Suppressor macrophage treated with lipopolysaccharide for 1 hour (primary cell): ENCODE measurements around the gene CNTNAP2.
"Not testable (repeated sequence)": the region's sequence is repeated elsewhere in the genome, so short reads cannot be mapped to it uniquely, and the experiment has no call there.

Experiments used
- DNase-seq, 3 donors: peaks; one replicate each; pipeline ENCODE4 v3.0.0-alpha.2; 2020 to 2022

CNTNAP2 gene

DNA sequence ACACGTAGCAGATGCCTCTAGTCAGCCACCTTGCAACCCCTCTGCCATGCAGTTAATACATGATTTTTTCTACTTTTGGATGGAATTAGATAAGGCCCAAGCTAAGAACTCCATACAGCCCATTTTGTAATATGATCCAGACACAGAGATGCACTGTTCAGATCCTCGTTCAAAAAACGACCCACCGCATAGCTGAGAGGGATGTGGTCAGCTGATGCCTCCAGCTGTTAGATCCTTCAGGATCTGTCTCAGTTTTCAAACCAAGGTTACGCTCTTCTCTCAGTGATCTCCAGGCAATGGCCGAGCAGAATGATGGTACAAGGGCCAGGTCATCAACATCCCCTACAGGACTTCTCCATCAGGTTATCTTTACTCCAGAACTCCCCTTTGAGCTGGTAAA, 1592.3 kb downstream of the CNTNAP2 start:
- no peak for DNase-seq

DNA sequence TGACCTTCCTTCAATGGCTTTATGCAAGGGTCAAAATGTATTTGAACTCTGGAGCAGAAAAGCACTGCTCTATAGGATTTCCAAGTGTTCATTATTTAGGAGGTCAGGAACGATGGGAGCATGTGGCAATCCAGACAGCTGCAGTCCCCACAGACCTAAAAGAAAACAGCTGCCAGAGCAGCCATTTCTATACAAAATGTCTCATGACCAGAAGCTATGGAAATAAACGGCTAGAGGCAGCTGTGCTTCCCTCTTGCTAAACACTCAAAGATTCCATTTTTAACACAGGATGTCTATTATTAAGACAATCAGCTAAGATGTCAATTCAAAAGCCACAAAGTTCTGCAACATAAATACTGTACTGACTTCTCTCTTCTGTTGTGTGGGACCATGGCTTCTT, 1594.8 kb downstream of the CNTNAP2 start:
- no peak for DNase-seq

DNA sequence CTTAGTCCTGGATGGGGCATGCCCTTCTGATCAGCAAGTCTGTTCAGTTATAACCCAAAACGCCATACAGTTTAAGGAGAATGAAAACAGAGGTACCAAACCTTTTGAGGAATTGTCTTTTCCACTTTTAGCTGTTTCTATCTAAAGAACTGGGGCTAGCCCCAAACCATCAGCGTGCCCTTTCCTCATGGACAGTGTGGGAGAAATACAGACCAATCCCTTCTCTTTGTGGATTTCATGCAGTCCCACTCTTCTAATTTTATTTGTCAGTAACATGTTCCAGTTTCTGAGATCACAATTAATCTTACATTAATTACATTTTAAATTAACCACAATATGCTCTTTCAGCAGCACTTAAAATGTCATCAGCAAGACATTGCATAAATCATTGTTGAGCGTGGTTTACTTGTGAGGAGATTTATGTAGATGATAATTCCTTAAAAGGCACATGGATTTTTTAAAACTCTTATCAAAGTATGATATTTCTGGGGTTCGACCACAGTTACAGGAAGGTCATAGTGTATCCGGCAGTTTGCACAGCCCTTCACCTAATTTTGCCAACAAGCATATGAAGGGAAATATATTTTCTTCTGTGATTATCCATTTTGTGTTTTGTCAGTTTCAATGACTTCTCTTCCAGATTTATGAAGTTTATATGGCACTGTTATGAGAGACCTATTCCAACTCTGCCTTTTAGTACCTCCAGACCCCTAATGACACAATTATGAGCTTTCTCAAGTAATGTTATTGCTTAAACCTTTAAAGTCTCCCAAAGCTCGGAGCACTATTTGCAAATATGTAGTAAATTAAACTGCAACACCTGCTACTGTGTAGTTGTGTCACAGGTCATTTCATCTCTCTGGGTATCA, 1605.6 kb downstream of the CNTNAP2 start:
- DNase-seq: no peak

DNA sequence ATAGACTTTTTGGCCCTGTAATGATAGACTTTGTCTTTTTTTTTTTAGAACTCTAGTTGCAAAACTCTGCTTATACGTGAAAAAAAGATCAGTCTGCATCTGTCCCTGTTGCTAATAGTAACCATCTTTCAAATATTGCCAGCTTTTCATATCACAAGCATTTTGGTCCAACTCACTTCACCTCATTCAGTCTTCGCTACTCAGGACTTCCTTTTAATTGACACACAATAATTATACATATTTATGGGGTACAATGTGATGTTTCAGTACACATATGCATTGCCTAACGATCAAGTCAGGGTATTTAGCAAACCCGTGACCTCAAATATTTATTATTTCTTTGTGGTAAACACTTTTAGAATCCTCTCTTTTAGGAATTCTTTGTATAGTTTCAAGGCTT, 1606.9 kb downstream of the CNTNAP2 start:
- no peak for DNase-seq

DNA sequence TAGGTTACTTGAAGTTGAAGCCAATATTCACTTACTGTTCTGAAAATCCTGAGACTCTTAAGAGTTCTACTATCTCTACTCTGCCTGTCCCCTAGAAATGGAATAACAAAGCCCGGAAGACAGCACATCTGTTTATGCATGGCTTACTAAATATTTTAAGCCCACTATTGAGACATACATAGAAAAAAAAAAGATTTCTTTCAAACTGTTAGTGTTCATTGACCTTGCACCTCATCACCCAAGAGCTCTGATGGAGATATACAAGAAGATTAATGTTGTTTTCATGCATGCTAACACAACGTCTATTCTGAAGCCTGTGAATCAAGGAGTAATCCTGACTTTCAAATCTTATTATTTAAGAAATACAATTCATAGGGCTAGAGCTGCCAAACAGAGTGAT, 1614.7 kb downstream of the CNTNAP2 start:
- DNase-seq: no peak

DNA sequence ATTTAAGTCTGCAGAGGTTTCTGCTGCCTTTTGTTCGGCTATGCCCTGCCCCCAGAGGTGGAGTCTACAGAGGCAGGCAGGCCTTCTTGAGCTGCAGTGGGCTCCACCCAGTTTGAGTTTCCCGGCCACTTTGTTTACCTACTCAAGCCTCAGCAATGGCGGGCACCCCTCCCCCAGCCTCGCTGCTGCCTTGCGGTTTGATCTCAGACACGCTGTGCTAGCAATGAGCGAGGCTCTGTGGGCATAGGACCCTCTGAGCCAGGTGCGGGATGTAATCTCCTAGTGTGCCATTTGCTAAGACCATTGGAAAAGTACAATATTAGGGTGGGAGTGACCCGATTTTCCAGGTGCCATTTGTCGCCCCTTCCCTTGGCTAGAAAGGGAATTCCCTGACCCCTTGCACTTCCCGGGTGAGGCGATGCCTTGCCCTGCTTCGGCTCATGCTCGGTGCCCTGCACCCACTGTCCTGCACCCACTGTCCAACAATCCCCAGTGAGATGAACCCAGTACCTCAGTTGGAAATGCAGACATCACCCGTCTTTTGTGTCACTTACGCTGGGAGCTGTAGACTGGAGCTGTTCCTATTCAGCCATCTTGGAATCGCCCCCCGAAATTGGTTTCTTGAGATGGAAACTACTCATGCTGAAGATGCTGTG, 1621.1 kb downstream of the CNTNAP2 start:
- not testable (repeated sequence) for DNase-seq

DNA sequence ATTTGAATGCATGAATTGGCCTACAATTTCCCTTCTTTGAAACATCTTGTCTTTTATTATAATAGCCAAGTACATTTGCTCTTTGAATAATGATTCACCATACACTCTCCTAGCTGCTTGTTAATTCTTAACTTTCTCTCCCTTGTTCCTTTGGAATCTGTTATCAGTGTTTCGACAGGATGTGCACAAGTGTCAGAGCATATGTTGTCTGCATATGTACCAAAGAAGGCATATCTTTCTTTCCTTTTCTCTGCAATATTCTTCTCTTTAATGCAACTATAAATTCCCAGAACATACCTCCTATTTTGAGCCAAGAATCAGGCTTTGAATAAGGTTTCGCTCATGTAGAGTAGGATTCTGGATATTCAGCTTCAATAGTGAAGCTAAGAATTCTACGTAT, 1625.7 kb downstream of the CNTNAP2 start:
- no peak for DNase-seq

DNA sequence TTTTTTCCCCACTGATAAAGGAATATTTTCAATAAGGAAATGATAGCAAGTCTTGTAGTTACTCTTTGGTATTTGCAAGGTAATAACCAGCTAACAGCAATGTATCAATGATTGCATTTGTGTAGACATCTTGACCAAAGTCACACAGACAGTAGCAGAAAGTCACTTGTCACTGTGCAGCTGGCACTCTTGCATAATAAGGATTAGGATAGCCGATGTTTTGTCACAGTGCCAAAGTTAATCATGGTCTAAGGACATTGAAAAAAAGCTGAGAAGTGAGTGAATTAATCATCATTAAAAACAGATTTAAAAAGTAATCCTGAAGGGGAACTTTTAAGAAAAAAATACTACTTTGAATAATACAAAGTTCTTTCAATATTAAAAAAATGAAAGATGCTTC, 1639.7 kb downstream of the CNTNAP2 start:
- DNase-seq: no peak

DNA sequence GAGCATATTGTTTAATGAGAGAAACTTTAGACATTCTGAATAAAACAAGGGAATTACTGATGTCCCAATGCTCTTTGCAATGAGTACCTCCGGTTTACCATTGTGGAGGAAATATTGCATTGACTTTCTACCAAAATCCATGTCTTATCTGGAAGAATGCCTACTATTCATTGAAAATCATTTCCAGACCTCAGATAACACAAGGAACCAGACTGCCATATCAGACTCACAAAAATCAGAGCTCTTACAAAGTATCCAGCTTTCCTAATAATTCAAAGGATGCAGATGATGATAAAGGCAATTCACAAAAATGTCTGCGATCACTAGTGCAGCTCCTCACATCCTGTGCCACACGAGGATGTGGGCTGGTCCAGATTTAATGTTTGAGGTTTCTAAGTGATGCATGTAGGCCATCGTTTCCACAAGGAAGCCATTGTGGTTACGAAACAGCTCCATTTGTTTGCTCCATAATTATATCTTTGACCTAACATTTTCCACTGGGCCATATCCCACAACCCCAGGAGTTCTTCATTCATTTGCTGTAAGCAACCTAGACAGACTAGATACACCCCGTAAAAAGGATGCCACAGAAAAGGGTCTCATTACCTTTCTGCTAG, 1642.8 kb downstream of the CNTNAP2 start:
- no peak for DNase-seq

DNA sequence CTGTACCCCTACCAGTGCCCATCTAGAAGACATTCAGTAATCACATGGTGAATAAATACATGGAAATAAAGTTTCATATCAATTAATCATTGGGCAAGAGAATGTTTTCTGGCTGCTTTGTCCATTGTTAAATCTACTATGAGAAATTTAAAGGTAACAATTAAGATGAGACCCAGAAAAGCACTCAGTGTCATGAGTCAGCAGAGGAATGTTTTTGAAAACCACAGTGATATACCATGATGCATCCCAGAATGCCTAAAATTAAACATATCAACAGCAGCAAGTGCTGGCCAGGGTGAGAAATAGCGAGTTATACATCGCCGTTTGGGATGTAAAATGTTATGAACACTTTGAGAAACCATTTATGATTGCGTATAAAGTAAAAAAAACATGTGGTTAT, 1648.7 kb downstream of the CNTNAP2 start:
- no peak for DNase-seq

DNA sequence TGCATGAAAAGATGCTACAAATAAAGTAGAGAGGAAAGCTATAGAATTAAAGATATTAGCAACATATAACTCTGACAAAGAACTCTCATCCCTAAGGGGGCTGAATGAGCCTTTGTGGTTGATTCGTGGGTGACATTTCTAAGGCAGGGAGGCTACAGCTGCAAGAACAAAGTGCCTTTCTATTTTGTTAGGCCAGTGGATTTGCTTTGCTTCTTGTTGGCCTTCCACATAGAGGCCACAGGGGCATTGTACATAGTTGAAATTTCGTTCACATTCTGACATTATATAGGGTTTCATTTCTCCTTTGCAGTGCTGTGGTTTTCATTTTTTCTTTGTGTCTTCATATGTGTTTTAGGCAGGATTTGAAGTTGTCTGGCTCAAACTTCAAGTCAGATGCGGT, 1654.7 kb downstream of the CNTNAP2 start:
- no peak for DNase-seq

DNA sequence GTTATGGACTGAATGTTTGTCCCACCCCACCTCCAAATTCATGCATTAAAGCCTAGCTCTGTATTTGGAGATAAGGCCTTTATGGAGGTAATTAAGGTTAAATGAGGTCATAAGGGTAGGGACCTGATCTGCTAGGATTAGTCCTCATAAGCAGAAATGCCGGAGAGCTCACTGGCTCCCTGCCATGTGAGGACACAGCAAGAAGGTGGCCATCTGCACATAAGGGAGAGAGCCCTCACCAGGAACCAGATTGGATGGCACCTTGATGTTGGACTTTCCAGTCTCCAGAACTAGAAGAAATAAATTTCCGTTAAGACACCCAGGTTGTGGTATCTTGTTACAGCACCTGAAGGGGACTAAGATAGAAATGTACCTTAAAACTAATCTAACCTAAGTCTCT, 1657.9 kb downstream of the CNTNAP2 start:
- DNase-seq: no peak

DNA sequence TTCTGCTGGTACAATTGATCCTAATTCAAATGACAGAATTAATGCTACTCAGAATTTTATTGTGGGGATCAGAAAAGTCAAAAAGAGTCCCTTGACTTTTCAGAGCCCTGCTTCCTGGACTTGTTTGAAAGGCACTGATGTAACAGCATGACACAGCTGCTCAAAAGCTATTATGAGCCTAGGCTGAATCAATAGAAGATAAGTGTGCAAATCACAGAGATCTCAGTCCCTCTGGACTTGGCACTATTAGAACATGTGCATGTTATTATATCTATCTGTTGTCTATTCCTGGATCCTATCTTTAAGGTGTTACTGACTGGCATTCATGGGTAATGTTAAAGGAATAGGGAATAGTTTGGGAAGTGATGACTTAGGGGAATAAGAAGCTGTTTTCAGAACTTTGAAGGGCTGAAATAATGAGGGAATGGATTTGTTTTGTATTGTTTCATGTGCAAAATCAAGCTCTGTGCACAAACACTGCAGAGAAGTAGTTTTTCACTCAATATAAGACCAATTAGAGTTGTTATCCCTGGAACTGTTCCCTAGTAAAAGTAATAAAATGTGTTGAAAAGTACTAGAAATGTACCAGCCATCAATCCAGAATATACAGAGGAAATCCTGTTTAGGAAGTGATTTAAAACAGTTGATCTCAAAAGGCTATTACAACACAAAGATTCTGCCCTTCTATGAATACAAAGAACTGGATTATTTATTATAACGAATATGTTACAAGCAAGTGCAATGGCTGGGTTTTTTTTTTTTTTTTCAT, 1659.1 kb downstream of the CNTNAP2 start:
- no peak for DNase-seq

DNA sequence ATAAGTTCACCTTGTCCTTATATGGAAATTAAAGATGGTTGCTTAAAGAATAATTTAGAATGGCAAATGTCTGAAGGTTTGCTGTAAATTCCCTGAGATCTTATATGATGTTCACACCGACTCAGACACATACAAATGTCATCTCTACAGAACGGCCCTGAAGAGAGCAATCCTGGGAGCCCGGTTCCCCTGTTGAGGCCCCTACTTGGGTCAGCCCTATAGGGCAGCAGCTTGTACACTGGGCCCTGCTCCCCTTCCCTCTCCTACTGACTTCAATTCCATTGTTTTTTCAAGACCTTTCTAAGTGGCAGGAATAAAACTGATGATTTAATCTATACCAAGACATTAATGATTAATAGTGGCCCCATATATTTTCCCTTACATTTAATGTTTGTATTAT, 1660.7 kb downstream of the CNTNAP2 start:
- DNase-seq: no peak

DNA sequence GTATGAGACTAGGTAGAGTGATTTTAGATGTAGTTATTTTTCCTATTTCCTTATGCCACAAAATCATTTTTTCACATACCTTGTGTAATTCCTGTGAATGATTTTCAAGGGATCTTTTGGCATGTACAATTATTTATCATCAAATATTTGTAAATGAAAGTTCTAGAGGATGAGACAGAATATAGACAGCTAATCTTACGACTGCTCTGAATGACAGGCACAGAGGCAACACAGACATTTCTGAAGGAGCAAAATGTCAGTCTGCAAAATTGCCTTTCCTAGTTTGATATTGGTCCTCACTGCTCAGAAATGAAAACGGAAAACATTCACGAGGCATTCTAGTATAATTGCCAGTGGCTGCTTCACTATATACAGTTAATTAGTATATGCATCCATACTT, 1663.3 kb downstream of the CNTNAP2 start:
- DNase-seq: no peak

DNA sequence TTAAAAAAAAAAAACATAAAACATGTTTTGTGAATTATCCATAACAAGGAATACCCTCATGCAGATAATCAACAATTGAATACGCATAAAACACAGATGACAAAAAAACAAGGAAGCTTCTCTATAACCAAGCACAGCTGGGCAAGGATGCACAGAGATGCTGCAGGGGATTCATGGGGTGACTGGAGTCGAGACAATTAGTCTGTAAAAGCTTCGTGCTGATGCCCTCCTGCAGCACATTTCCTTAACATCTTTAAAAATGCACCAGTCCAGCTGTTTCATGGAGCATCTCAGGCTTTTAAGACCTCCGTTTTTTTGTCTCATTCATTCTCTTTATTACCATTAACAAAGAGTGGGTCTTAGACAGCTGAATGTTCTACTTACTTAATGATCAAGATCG, 1680.0 kb downstream of the CNTNAP2 start:
- no peak for DNase-seq

DNA sequence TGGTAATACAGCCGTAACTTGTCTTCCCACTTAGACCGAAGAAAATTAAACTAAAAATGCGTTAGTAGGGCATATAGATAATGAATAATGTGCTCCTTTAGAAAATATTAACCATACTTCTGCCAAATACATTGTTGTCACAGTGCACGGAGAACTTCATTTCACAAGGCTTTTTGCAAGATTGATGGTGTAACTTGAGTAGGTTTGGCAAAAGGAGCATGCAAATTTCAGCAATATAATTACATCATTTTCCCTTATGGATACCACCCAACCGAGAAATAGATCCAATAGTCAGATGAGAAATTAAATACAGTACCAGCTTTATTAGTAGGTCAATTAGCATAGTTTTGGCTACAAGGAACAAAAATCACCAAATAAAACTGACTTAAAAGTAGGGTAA, 1681.4 kb downstream of the CNTNAP2 start:
- no peak for DNase-seq

DNA sequence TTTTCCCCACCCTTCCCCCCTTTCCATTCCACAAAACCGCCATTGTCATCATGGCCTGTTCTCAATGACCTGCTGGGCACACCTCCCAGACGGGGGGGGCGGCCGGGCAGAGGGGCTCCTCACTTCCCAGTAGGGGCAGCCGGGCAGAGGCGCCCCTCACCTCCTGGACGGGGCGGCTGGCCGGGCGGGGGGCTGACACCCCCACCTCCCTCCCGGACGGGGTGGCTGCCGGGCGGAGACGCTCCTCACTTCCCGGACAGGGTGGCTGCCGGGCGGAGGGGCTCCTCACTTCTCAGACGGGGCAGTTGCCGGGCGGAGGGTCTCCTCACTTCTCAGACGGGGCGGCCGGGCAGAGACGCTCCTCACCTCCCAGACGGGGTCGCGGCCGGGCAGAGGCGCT, 1685.2 kb downstream of the CNTNAP2 start:
- not testable (repeated sequence) for DNase-seq

DNA sequence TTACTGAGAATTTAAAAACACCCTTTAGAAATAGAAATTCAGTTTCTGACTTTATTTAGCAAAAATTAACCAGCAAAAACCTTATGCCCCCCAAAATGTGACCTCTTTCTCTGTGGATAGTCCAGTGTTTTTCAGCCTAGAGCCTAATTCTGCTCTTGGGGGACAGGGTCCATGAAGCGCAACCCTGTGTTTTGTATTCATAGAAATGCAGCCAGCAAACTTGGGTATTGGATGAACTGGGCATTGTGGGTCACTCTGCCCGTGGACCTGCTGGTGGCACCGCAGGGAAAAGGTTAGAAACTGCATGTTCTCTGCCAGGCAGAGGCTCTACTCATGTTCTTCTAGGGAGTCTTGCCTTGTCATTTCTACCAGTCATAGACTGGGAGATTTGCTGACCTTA, 1686.5 kb downstream of the CNTNAP2 start:
- no peak for DNase-seq

DNA sequence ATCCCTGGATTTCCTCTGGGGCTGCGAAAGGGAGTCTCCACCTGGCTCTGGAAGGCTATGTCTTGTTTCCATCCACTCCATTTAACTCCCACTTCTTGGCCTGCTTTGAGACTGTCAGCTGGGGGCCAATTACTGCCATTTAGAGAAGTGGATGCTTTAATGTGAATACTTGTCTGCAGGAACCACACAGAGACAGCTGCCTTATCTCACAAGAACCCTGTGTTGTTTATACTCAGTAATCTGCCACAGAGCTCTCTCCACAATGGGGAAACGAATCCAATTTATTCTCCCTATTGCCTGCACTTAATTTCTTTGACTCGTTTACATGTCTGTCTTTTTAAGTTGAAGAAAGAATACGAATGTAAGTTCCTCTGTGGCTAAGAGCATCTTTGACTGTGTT, 1687.0 kb downstream of the CNTNAP2 start:
- DNase-seq: no peak

DNA sequence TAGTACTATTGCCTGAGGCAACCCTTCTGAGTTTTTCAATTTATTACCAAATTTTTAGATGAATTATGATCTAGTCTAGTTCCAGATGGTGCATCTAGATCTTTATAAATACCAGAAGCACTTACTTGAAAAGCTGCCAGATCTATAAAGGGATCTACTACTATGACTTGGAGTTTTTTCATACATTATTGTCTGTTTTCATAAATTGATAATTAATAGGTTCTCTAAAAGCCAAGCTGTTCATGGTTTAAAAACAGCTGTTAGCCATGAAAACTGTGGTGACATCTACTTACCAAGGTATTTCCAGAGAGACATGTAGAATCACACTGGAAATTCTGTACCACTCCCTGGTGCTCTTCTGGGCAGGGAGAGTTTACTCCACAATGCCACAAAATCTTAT, 1687.4 kb downstream of the CNTNAP2 start:
- no peak for DNase-seq

DNA sequence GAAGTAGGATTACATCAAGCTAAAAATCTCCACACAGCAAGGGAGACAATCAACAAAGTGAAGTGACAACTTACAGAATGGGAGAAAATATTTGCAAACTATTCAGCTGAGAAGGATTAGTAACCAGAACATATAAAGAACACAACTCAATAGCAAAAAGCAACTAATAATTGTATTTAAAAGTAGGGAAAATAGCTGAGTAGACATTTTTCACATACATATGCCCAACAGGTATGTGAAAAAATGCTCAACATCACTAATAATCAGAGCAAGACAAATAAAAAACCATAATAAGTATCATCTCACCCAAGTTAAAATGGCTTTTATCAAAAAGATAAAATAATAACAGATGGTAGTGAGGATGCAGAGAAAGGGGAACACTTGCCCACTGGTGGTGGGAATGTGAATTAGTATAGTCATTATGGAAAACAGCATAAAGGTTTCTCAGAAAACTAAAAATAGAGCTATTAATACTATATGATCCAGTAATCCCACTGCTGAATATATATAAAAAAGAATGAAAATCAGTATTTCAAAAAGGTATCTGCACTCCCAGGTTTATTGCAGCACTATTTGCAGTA, 1689.5 kb downstream of the CNTNAP2 start:
- DNase-seq: no peak

DNA sequence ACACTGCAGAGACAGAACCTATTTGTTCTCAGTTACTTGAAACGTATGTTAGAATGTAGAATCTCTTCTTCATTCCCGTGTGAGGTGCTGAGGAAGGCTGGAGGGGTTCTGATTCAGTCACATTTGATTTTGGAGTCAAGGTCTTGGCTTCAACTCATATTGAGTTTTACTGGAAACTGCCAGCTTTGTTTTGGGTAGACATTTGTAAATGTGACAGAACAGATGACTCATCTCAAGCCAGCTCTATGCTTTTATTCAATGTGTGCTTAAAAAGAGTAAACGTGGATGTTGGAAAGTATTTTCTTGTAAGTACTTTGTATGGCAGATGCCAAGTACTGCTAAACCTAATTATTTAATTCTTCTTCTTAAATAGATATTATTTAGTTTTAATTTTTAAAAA, 1693.2 kb downstream of the CNTNAP2 start:
- DNase-seq: no peak
